ENCODE results near the gene ZNF367.
"Not testable (repeated sequence)": the region's sequence is repeated elsewhere in the genome, so short reads cannot be mapped to it uniquely, and the experiment has no call there.

ZNF367 gene

DNA sequence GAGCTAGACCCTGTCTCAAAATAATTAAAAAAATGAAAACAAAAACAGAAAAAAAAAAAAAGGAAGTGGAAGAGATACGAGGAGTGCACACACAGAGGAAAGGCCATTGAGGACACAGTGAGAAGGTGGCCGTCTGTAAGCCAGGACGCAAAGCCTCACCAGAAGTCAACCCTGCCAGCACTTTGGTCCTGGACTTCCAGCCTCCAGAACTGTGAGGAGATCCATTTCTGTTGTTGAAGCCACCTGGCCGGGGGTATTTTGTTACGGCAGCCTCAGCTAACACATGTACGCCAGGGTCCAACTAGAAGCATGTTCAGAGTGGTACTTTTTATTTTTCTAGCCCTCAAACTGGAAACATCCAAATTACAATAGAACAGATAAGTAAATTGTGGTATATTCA is 56.5 kb downstream of the ZNF367 start:
- TF ChIP-seq CTCF (conservative IDR thresholded peaks at IDR 0.05; ENCODE audit: low read length) = no peak
- no peak for DNase-seq (ENCODE audit: low read depth)
- no peak overlapping the region for H3K4me3 ChIP-seq (ENCODE audit: low read length)

GRCh38 chr9:96360976-96361375 is 57.2 kb downstream of the ZNF367 start:
- no peak for DNase-seq (ENCODE audit: low read depth)
- no peak for TF ChIP-seq CTCF (conservative IDR thresholded peaks at IDR 0.05; ENCODE audit: low read length)
- no peak overlapping the region for H3K4me3 ChIP-seq (ENCODE audit: low read length)

GRCh38 chr9:96360523-96360922 is 57.6 kb downstream of the ZNF367 start:
- DNase-seq (ENCODE audit: low read depth); H3K4me3 ChIP-seq (ENCODE audit: low read length): not testable (repeated sequence)

DNA sequence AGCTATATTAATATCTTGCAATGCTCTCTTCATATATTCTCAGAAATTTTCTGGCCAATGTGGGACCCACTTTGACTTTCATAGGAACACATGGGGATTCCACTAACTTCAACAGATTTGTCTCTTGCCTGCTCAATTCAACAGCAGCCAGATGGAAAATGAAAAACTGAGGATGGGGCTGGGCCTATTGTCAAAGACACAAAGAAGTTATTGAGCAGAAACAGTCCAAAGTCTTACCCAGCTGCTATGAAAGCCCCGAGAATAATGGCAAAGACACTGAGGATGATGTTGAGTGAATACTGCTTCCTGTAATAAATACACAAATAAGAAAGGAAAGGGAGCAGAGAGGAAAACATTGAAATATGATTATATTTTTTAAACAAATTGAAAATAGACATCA is 67.3 kb downstream of the ZNF367 start:
- DNase-seq (ENCODE audit: low read depth) = no peak
- no peak overlapping the region for H3K4me3 ChIP-seq (ENCODE audit: low read length)
- no peak for TF ChIP-seq CTCF (conservative IDR thresholded peaks at IDR 0.05; ENCODE audit: low read length)

GRCh38 chr9:96348261-96348660 is 69.9 kb downstream of the ZNF367 start:
- TF ChIP-seq CTCF (conservative IDR thresholded peaks at IDR 0.05; ENCODE audit: low read length) = no peak
- no peak for DNase-seq (ENCODE audit: low read depth)
- no peak overlapping the region for H3K4me3 ChIP-seq (ENCODE audit: low read length)

GRCh38 chr9:96345551-96345950 is 72.6 kb downstream of the ZNF367 start:
- no peak for DNase-seq (ENCODE audit: low read depth)
- no peak overlapping the region for H3K4me3 ChIP-seq (ENCODE audit: low read length)
- no peak for TF ChIP-seq CTCF (conservative IDR thresholded peaks at IDR 0.05; ENCODE audit: low read length)

DNA sequence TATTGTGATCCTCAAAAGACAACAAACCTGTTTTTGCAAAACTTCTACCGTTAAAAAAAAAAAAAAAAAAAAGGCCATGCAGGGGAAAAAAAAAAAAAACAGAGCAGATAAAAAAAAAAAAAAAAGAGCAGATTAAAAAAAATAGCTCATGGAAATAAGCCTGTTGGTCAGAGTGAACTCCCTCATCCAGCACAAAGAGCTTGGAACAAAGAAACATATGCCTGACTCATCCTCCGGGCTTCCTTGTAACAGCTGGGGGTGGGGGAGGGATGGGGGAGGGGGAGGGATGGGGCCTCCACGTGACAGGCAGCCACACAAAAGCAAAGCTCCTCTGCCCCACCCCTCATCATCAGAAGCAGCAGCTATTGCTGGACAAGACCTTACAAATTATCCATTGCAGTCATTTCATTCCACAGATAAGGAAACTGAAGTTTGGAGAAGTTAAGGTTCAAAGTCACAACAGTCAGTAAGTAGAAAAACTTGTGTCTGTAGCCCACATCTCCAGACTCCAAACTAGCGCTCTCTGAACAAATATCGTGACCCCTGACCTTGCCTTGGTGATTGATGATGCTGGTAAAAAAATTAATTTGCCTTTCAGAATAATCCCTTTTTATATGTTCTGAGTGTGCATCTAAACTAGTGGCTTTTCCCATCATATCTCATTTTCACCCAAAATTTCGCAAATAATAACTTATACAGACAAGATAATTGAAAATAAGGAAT is 73.6 kb downstream of the ZNF367 start:
- no peak overlapping the region for H3K4me3 ChIP-seq (ENCODE audit: low read length)
- peak; percentile 94 for DNase-seq (ENCODE audit: low read depth)
- TF ChIP-seq CTCF (conservative IDR thresholded peaks at IDR 0.05; ENCODE audit: low read length) = no peak

Data from AG10803 (cell line).